ENCODE measurements around the gene SLC6A2. TPM values are rescaled to one million over a fixed set of nuclear protein-coding genes. Genes with fewer than 3 reads are reported as not detected.

Gene SLC6A2
- total RNA-seq, result not detected

DNA sequence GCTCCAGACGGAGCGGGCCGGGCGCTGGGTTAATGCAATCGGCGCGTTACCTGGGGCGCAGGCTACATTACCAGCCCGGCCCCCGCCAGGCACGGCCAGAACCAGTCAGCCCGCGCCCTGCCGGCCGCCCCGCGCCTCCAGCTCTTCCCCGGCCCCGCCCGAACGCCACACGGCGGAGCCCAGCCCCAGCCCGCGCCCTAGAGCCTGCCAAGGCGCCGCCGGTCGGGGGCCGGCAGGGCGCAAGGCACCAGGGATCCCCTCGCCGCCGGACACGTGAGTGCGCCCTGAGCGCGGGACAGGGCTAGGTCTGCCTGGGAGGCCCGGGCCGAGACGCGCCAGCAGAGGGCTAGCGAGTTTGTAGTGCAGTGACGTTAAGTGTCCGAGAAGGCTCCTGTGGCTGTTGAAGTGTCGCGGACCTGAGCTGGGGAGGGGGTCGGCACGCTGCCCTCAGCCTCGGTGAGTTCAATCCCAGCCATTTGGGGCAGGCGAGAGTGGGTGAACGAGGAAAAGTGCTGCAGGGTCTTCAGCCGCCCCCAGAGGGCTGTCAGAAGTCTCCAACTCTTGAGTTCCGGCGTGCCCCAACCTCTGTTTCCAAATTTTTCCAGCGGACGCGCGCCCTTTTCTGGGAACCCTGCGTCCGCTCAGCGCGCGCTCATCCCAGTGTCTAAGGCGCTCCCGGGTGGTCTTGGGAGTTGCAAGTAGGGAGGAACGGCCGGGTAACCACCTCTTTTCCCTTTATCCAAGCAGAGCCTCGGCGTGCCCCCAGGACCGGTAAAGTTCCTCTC, at the start of gene SLC6A2:
TSS of gene SLC6A2 (plus strand) at position 92 of the 785 bp plus-strand sequence. CDS start 707 bp downstream, outside the sequence.

Other genes with a start within 250 kb of the SLC6A2 start
- 11.6 TPM for gene MMP2, start 176.8 kb upstream of the SLC6A2 start, total RNA-seq
- 2.2 TPM for gene LPCAT2, start 146.9 kb upstream of the SLC6A2 start, total RNA-seq
- gene CAPNS2, start 89.3 kb upstream of the SLC6A2 start, total RNA-seq, result not detected
- gene CES1, start 177.1 kb downstream of the SLC6A2 start, total RNA-seq, result 0.63 TPM
- 1.3 TPM for gene CES5A, start 219.4 kb downstream of the SLC6A2 start, total RNA-seq